Osteoblast (primary cell): ENCODE results near the gene TENM4. TPM values are rescaled to one million over a fixed set of nuclear protein-coding genes. Genes with fewer than 3 reads are reported as not detected.

Source experiments
- DNase-seq: peaks from one replicate; pipeline ENCODE4 v3.0.0; 2011; ENCODE audit warnings: low spot score, mixed read lengths; ENCODE audit not compliant: insufficient read length; ENCODE audit errors: missing footprints
- H2AFZ ChIP-seq: 2 replicates; pipeline ENCODE4 v1.6.0; 2011; ENCODE audit warnings: mild to moderate bottlenecking, low read length
- H3K27ac ChIP-seq: 2 replicates; pipeline ENCODE4 v1.5.1; 2011; ENCODE audit warnings: mild to moderate bottlenecking, low read depth, low read length, moderate library complexity
- H3K27me3 ChIP-seq: 2 replicates; pipeline ENCODE4 v1.6.0; 2012; ENCODE audit warnings: mild to moderate bottlenecking, control low read depth, inconsistent platforms, low read length, moderate library complexity; ENCODE audit not compliant: insufficient read depth
- H3K36me3 ChIP-seq: 2 replicates; pipeline ENCODE4 v1.5.1; 2011; ENCODE audit warnings: mild to moderate bottlenecking, low read length, control low read depth, moderate library complexity; ENCODE audit not compliant: insufficient read depth
- H3K4me1 ChIP-seq: 2 replicates; pipeline ENCODE4 v1.5.1; 2011; ENCODE audit warnings: mild to moderate bottlenecking, low read length, control low read depth, moderate library complexity; ENCODE audit not compliant: insufficient read depth
- H3K4me2 ChIP-seq: 2 replicates; pipeline ENCODE4 v1.6.0; 2011; ENCODE audit warnings: mild to moderate bottlenecking, low read length; ENCODE audit not compliant: insufficient read depth
- H3K4me3 ChIP-seq: fragments of 200-600 bp; sonication (generic); 3 replicates; pipeline ENCODE4 v1.5.1; 2012; ENCODE audit warnings: mild to moderate bottlenecking, low read length, inconsistent platforms; ENCODE audit not compliant: insufficient read depth
- H3K79me2 ChIP-seq: 2 replicates; pipeline ENCODE4 v1.6.0; 2012; ENCODE audit warnings: mild to moderate bottlenecking, low read length, control low read depth, inconsistent platforms; ENCODE audit not compliant: insufficient read depth
- H3K9me3 ChIP-seq: 2 replicates; pipeline ENCODE4 v1.5.1; 2011; ENCODE audit warnings: low read depth, low read length, control low read depth
- H4K20me1 ChIP-seq: 2 replicates; pipeline ENCODE4 v1.6.0; 2012; ENCODE audit warnings: mild to moderate bottlenecking, low read length, control low read depth; ENCODE audit not compliant: insufficient read depth
- CTCF ChIP-seq: IDR thresholded peaks from 2 replicates; pipeline ENCODE4 v1.5.1; 2011; ENCODE audit warnings: mild to moderate bottlenecking, low read depth, low read length, moderate library complexity; ENCODE audit errors: extremely low read depth
- total RNA-seq: library from RNA; depleted of rRNA; stranded (reverse); fragments of >200 nt; gene quantifications from 2 replicates; pipeline ENCODE4 v1.2.3, GENCODE V29; 2012

Gene TENM4
- total RNA-seq, 1 donor: 63.3 TPM

GRCh38 chr11:78696177-78696576, 744.7 kb downstream of the TENM4 start:
- TF ChIP-seq CTCF: no peak
- Histone ChIP-seq H3K4me1 (peaks cover 16% of the 10 kb centered on the region), H2AFZ (no peak overlapping the region), H3K27me3 (no peaks in the 10 kb centered on the region), H3K9me3 (no peaks in the 10 kb centered on the region), H3K36me3 (no peaks in the 10 kb centered on the region), H3K27ac (no peak overlapping the region), H3K79me2 (no peaks in the 10 kb centered on the region), H4K20me1 (no peaks in the 10 kb centered on the region), H3K4me2 (no peak overlapping the region), H3K4me3 (no peak overlapping the region)
- no peak for DNase-seq

- no peaks in the 10 kb centered on the region for H3K79me2 ChIP-seq
- no peaks in the 10 kb centered on the region for H3K36me3 ChIP-seq
- DNase-seq: no peak
- H3K9me3 ChIP-seq: no peaks in the 10 kb centered on the region
- no peak overlapping the region for H2AFZ ChIP-seq
- H3K4me1 ChIP-seq: peaks cover 22% of the 10 kb centered on the region
- no peak for TF ChIP-seq CTCF
- H3K4me3 ChIP-seq: no peak overlapping the region
- no peaks in the 10 kb centered on the region for H4K20me1 ChIP-seq
- H3K4me2 ChIP-seq: no peak overlapping the region
- no peak overlapping the region for H3K27ac ChIP-seq
- no peaks in the 10 kb centered on the region for H3K27me3 ChIP-seq
Observed at GRCh38 chr11:78694152-78694551, 746.7 kb downstream of the TENM4 start.

GRCh38 chr11:78691215-78691614, 749.6 kb downstream of the TENM4 start:
- no peaks in the 10 kb centered on the region for H3K36me3 ChIP-seq
- no peaks in the 10 kb centered on the region for H3K79me2 ChIP-seq
- H3K4me3 ChIP-seq: no peak overlapping the region
- no peaks in the 10 kb centered on the region for H3K27me3 ChIP-seq
- no peak overlapping the region for H3K4me2 ChIP-seq
- H4K20me1 ChIP-seq: no peaks in the 10 kb centered on the region
- H3K27ac ChIP-seq: no peak overlapping the region
- no peak for DNase-seq
- H3K9me3 ChIP-seq: no peaks in the 10 kb centered on the region
- H3K4me1 ChIP-seq: peaks cover 12% of the 10 kb centered on the region
- no peak for TF ChIP-seq CTCF
- no peak overlapping the region for H2AFZ ChIP-seq

GRCh38 chr11:78690352-78690987, 750.4 kb downstream of the TENM4 start:
- H4K20me1 ChIP-seq: no peaks in the 10 kb centered on the region
- H3K27ac ChIP-seq: no peak overlapping the region
- H3K4me2 ChIP-seq: no peak overlapping the region
- no peaks in the 10 kb centered on the region for H3K9me3 ChIP-seq
- H3K27me3 ChIP-seq: no peaks in the 10 kb centered on the region
- H3K36me3 ChIP-seq: no peaks in the 10 kb centered on the region
- H3K4me3 ChIP-seq: no peak overlapping the region
- H3K4me1 ChIP-seq: peaks cover 12% of the 10 kb centered on the region
- no peak for TF ChIP-seq CTCF
- no peak overlapping the region for H2AFZ ChIP-seq
- DNase-seq: peak; percentile 88
- no peaks in the 10 kb centered on the region for H3K79me2 ChIP-seq
